ENCODE data around the gene ZNRD2.

DNA sequence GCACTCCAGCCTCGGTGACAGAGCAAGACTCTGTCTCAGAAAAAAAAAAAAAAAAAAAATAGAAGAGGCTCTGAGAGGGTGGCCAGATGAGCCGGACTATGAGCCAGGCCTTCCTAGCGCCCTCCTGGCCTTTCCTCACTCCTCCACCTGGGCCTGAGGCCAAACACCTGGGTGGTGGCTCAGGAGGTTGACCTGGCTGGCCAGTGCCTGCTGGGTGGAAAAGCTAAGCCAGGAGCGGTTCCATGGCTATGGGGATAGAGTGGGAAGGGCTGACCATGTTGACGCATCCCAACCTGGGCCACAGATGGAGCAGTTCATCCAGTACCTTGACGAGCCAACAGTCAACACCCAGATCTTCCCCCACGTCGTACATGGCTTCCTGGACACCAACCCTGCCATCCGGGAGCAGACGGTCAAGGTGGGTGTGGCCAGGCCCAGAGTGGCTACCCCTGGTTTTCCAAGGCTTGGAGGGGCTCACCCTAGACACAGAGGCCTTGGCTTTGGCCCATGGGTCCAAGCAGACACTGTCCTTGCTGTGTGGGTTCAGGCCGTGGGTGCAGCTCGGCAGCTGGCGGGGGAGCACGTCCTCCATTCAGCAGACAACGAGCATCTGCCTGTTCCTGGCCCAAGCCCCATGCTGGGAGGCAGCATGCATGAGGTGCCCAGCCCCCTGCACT lies 37.8 kb upstream of the ZNRD2 start:
- TF ChIP-seq EZH2 (optimal IDR thresholded peaks at IDR 0.05; ENCODE audit: low read depth, low read length) (no peak), EZH2phosphoT487 (IDR thresholded peaks at IDR 0.05; ENCODE audit: low read length) (no peak), CTCF (IDR thresholded peaks at IDR 0.05; ENCODE audit: low read length) (no peak)
